Activated CD4-positive, alpha-beta T cell treated with anti-CD3 and anti-CD28 coated beads for 24 hours (primary cell): ENCODE data around the gene OTOF.

Experiments
- DNase-seq, 2 donors: peaks; one replicate each; pipeline ENCODE4 v3.0.0-alpha.2; 2020; ENCODE audit warnings: low read depth in 2 of 2

The OTOF gene

DNA sequence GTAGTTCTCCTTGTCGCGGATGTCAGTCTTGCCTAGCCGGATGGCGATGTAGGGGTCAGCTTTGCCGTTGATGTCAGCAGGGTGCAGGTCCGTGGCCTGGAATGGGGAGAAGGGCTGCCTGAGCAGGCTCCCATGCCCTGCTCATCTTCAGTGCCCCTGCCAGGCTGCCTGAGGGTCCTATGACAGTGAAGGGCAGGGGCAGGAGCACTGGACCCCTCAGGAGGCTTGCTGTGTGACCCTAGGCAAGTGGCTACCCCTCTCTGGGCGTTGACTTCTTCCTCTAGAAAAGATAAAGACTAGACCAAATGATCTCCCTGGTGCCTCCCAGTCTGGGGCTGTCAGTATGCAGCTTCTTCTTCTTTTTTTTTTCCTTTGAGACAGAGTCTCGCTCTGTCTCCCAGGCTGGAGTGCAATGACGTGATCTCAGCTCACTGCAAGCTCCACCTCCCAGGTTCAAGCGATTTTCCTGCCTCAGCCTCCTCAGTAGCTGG, 11.9 kb downstream of the OTOF start:
- no peak for DNase-seq

DNA sequence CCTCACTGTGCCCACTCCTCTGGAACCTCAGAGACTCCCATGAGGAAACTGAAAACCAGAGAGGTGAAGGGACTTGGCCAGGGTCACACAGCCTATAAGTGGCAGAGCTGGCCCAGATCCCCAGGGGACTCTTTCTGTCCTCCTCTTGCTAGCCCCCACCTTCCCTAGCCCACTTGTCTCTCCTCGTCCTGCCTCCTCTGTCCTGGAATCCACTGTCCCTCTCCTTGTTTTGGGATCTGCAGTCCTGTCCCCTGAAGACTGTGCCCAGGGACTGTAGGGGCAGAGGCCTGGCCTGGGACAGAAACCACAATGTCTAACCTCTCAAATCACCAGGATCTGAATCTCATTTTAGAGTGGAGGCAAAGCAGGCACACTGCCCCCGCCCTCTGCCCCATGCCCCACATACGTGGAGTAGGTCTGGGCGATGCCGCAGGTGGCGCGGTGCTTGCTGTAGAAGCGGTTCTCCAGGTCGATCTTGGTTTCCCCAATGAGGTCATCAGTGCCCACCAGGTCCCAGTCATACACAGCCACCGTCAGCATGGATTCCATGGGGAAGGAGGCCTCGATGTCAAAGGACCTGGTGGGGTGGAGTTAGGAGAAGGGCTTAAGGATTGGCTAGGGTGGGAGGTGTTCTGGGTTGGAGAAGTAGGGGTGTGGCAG, 12.5 kb downstream of the OTOF start:
- DNase-seq: no peak

DNA sequence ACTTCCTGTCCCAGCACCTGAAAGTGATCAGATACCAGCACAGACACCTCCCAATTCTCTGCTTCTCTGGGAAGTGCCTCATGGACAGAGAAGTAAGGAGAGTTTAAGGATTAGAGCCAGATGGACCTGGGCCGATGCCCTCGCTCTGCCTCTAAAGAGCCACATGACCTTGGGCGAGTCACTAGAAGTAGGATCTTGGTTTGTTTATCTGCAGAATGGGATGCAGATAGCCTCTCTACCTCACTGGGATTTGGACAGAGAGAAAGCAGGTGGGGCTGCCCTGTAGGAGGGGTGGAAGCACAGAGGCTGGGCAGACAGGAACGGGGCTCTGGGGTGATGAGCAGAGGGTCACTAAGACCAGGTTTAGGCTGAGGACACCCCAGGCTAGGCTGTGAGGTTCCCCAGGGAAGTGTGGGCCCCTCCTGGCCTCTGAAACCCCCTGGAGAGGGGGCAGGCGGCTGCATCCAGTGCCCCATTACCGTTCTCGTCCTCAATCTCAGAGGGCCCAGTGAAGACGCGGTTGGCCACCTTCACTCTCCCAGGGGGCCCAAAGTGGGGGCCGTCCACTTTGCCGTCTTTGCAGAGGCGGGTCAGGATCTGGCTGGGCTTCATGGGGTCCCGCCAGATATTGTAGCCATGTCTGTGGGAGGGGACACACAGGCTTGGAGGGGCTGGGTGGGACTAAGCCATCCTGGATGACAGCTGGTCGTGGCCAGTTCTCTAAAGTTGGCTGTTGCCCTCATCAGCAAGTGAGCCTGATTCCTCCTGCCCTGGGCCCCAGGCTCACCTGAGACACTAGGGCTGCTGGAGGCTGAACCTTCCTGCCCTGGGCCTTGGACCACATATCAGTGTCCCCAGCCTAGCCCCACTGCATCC, 13.3 kb downstream of the OTOF start:
- no peak for DNase-seq

DNA sequence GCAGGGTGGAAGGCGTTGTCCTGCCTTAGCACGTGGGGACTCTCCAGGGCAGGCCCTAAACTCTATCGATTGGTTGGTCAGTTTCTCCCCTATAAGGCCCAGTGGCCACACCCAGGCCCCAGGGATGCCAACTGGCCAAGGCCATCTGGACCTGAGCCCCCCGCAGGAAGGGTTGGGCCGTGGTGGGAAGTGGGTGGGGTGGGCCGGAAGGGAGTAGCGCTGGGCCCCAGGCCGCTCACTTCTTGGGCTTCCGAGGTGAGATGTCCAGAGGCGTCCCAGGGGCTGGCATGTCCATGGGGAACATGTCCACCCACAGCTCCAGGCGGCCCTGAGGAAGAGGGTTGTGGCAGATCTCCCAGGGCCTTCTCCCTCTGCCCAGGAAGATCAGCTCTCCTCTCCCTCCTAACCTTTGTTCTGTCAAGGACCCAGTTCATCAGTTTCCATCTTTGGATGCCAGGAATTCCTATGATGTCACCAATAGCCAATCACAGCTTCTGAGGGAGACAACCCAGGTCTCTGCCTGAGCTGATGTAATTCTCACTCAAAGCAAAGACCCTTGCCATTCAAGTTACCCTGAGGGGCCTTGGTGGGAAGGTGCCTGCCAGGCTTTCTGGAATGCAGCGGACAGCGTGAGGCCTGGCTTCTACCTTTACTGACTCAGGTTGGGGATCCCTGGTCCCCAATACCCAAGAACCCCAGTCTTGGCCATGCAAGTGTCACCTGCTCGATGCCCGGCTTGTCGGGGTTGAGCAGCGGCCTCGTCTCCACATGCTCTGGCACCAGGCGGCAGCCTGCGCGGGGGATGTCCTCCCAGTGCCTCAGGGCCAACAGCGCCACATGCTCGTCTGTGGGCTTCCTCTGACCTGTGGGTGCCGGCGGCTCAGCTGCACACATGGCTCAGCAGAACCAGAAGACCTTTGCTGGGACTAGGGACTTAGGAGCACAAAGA, 14.4 kb downstream of the OTOF start:
- no peak for DNase-seq

DNA sequence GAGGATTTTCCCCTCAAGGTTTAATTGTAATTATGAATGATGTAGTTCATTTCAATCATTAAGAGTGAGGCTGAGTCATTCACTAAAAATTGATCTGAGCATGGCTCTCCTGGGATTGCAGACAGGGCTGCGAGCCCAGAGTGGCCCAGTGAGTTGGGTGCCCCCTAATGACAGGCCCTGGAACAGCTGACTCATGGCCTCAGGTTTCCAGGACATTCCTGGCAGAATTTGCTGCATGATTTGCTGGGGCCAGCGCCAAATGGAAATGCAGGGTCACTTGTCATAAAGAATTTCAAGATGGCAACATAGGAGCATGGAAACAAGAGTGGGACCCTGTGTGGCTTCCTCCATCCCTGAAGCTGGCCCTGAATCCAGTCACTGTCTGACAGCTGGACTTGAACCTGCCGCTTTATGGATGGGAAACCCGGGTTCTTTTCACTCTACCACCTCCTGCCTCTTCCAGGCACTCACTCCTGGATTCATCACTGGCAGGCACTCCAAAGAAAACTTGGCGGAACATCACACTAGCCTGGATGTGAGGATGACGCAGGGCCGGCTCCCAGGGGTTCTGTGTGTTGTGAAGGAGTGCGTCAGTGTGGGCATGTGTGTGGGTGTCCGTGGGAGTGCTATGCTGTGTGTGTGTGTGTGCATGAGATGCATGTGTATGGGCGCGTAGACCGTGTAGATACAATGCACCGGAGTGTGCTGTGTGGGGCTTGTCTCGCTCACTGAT, 15.2 kb downstream of the OTOF start:
- no peak for DNase-seq

DNA sequence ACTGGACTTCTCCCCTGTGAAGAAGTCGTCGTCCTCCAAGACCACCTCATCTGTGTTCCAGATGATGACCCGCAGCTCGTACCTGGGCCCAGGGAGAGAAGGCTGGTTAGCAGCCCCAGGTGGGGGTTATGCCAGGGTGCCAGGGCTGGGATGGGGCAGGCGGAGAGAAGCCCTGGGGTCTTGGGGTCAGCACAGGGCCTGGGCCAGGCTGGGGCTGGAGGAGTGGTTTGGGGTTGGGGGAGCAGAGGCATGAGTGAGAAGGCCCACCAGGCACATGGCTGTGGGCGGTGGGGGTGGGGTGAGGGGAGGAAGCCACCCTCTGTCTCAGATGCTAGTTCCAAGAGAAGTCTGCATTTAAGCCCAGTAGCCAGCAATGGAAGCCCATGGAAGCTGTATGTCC, 15.8 kb downstream of the OTOF start:
- DNase-seq: no peak

DNA sequence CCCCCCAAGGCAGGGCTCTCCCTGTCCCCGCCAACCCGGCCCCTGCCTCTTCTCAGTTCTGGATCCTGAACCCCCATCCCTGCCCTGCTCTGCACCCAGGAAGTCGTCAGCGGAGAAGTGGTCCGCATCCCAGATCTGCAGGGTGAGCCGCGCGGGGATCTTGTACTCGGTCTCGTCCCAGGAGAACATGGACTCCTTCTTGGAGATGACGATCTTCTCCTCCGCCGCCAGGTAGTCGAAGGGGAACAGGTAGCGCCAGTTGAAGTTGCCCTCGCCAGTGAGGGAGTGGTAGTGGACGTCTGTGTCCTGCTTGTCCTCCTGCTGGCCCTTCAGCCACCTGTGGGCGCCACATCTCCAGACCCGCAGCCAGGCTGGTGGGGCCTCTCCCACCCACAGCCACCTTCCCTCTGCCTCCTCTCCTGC, 16.3 kb downstream of the OTOF start:
- DNase-seq: no peak

DNA sequence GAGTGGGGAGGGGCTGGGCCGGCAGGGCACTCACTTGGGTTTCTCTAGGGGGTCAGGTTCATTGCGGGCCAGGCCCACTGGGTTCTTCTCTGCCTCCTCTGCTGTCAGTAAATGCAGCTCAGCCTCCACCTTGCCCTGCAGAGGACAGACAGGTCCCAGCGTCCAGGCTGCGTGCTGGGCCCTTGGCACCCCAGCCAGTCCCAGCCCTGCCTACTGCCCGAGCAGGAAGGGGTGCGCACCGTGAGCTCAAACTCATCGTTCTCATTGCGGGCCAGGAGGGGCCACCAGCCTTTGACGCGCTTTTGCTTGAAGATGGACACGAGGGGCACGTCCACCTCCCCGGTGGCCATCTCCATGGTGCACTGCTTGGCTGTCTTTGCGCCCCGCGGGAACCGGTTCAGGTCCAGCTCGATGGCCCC, 17.3 kb downstream of the OTOF start:
- DNase-seq: no peak

DNA sequence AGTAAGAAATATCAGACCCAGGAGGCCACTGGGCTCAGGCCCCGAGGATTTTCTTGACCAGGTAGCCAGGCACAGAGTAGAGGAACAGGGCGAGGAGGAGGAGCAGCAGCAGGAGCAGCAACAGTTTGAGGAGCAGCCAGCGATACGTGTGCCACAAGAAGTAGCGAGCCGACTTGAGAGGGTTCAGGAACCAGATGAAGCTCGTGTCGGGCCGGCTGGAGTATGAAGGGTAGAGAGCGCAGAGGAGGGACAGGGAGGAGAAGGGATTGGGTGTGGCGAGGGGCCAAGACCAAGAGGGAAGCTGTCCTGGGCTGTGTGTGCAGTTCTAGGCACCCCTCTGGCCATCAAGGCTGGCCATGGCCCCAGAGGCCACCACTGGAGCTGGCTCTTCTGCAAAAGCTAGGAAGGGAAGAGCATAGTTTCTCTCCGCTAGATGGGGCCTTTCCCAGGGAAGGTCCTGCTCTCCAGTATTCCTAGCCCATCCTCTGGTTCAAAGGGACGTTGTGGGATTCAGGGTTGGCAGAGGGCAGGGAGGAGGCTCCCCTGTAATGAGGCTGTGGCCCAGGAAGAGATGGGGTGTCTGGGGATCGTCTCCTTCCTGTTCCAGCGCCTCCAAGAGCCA, 17.8 kb downstream of the OTOF start:
- DNase-seq: no peak

DNA sequence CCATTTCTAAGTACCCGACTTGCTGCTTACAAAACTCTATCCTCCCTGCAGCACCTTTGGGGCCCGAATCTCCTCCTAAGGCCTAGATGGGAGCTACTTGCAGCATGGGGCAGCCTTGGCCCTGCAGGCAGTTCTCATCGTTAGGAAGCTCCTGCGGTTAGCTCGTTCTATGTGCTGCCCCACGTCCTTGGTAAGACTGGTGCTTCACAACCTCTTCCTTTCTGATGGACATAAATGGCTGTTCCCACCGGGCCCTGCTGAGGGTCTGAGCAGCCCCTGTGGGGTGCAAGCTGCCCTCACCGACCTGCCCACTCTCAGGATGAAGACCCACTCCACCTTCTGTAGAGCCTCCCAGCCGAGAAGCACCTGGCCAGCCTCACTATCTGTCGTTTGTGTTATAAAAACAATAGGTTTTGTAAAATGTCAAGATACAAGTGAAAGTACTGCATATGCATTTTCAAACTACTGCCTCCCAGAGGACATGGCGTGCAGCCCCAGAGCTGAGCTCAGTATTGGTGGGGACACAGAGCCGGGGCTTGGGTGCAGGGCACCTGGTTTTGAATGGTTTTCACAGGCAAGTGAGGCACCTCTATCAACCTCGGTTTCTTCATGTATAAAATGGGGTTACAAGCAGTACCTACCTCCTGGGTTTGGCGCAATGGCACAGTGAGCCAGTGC, 19.4 kb downstream of the OTOF start:
- no peak for DNase-seq

DNA sequence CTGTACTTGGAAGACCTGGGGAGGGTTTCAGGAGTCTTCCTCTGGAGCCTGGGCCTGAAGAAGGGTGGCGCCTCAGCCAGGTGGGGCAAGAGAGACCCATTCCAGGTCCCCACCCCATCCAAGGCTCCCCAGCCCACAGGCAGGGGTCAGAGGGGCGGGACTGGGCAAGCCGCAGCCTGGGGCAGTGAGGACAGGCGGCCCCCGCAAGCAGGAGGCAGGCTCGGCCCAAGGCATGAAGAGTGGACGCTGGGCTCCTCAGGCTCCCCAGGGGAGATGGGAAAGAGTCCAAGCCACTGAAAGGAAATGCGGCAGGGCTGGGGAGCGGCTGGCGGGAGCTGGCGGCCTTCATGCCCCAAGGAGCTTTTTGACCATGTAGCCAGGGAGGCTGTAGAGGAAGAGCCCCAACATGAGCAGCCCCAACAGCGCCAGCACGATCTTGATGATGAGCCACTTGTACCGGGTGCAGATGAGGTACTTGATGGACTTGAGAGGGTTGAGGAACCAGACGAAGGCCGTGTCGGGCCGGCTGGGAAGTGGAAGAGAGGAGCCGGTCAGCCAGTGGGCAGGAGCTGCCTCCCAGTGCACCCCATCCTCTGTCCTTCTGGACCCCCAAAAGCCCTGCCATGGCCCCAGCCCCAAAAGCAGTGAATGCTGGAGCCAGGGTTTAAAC, 20.1 kb downstream of the OTOF start:
- no peak for DNase-seq

DNA sequence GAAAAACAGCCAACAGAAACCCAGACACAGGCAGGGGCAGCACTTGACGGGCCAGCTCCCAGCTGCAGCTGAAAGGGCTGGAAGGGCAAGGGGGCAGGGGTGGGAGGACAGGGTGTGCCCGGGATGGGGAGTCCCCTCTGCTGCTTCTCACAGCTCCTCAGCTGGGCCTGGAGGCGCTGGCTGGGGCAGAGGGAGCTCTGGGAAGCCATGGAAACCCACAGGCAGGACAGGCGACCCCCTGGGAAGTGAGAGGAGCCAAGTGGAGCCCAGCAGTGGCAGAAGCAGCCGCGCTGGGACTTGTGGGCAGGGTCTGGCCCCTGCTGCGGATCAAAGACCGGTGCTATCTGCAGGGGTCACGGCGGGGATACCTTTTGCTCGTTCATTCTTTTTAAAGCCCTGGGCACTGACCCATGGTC, 20.7 kb downstream of the OTOF start:
- no peak for DNase-seq

DNA sequence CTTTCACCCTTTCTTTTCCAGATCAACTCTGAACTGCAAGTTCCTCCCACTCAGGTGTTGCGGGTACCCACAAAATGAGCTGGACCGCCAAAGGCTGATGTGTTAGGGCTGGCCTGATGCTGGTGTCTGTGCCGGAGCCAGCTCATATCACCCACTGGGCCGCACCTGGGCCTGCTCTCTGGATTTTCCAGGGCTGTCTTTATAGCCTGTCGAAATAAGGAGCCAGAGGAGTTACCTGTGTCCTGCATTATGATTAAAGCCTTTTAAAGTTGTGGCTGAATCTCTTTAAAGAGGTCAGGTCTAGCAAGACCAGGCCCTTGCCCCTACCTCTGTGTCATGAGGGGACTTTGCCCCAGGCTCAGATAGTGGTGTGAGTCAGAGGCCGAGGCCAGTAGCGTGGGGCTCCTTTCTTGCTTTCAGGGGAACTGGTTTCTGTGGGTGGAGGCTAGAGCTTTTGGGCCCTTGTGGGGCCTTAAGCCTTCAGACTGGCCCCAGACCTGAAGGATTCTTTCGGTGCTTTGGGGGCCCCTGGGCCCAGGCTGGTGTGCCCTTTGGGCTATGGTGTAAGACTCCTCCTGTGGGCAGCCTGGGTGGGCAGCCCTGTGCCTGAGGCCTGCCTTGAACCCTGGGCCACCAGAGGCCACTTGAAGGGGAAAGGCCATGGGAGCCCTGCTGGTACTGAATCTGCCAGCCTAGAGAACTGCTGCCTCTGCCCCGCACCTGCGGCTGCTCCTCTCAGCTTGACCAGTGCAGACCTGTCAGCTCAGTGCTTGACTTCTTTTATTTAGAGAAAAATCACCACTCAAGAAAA, 21.3 kb downstream of the OTOF start:
- no peak for DNase-seq

DNA sequence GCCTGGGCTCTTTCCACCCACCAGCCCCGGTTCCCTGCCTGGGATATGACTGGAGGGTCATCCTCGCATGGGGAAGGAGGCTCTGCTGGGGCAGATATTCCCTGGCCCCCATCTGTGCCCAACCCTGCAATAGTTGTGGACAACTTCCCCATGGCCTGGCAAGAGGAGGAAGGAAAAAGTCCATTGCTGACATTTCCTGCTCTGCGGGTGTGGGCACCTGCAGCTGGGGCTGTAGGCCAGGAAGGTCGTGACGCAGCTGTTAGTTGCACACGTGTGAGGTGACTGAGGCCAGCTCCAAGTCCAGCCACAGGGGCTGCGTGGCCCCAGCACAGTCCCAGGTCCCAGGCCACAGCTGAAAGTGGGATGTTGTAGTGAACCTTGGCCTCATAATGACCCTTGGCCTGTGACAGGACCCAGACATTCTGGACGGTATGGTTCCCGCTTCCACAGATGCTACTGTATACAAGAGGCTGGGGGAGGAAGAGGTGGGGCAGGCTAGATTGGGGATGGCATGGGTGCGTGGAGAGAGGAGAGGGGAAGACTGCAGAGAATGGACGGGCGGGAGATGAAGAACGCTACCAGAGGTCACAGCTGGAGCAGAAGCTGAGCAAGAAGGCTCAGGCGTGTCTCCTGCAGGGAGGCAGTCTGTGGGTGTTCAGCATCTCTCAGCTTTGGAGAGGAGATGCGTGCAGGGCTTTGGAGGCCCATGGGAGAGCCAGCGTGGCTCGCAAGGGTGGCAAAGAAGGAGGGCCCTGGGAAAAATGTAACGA, 22.1 kb downstream of the OTOF start:
- no peak for DNase-seq

DNA sequence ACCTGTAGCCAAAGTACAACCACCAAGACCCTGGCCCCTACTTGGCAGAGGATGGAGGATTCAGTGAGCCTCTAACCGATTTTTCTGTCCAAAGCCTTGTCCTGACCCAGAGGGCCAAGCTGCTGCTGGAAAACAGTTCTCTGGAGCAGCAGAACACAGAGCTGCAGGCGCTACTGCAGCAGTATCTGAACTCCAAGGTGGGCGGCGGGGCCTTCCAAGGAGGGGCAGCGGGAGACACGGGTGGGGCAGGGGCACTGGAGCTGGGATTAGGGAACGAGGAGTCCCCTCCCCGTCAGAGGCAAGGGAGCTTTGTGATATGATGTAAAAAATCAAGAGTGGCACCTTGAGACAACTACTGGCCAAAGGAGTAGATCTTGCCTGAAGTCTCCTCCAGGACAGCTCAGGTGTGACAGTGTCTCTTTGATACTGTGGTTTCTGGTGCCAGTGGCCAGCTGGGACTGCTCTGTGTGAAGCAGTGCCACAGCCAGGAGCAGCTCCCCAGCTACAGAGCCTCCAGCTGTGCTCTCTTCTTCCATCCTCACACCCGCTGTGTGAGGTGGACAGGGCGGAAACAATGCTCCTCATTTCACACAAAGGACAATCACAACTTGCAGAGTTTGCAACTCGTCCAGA, 22.8 kb downstream of the OTOF start:
- no peak for DNase-seq

DNA sequence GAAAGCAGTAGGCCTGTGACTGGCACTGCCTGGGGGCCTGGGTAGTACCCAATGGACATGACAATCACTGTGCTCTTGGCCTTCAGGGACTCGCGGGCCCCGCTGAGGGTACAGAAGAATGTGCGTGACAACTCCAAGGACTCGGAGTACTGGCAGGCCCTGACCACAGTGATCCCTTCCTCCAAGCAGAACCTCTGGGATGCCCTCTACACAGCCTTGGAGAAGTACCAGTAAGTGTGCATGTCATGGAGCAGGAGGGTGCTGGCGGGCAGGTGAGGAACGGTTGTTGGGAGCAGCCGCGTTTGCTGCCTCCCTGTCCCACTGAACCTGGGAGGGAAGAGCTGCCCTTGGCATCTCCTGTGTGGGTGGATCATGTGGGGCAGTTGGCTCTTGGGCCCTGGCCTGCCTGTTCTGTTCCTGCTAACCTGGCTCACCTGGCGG, 23.3 kb downstream of the OTOF start:
- DNase-seq: no peak
